PFSK-1 (cell line): ENCODE results near the gene GPC3.

Experiments used
- FOXP2 ChIP-seq: optimal IDR thresholded peaks from 2 replicates; pipeline ENCODE3; 2011; ENCODE audit warnings: borderline replicate concordance, control low read depth, inconsistent platforms; ENCODE audit not compliant: insufficient read depth; ENCODE audit errors: extremely low read length, extremely low read depth
- POLR2AphosphoS5 ChIP-seq: IDR thresholded peaks from 2 replicates; pipeline ENCODE4 v1.6.1; 2012; ENCODE audit warnings: low read depth, mild to moderate bottlenecking, control low read depth, low read length, moderate library complexity
- REST ChIP-seq, 2 experiments: IDR thresholded peaks; 2 replicates each; pipeline versions ENCODE4 v1.6.1 to v1.8.0; 2011 to 2012; ENCODE audit warnings: low read depth in 2 of 2, low read length in 2 of 2, control low read depth in 1 of 2, inconsistent platforms in 1 of 2, mild to moderate bottlenecking in 1 of 2, moderate library complexity in 1 of 2; ENCODE audit not compliant: insufficient read depth in 1 of 2
- SIN3A ChIP-seq: IDR thresholded peaks from 2 replicates; pipeline ENCODE4 v1.6.1; 2012; ENCODE audit warnings: mild to moderate bottlenecking, low read length, moderate library complexity, borderline replicate concordance; ENCODE audit not compliant: insufficient read depth
- TAF1 ChIP-seq: IDR thresholded peaks from 2 replicates; pipeline ENCODE4 v1.6.1; 2012; ENCODE audit warnings: low read length, control low read depth, borderline replicate concordance; ENCODE audit not compliant: insufficient read depth

GPC3 gene

GRCh38 chrX:133706890-133707289 is 278.5 kb downstream of the GPC3 start:
- TF ChIP-seq POLR2AphosphoS5 (no peak), SIN3A (no peak), TAF1 (no peak), REST (IDR thresholded peaks at IDR 0.05; ENCODE audit: insufficient read depth in 1 of 2, low read depth in 2 of 2, low read length in 2 of 2) (no peak), FOXP2 (no peak)

- TF ChIP-seq REST (IDR thresholded peaks at IDR 0.05; ENCODE audit: insufficient read depth in 1 of 2, low read depth in 2 of 2, low read length in 2 of 2) (no peak), POLR2AphosphoS5 (no peak), TAF1 (no peak), SIN3A (no peak), FOXP2 (no peak)
Observed at GRCh38 chrX:133702230-133702629, 283.2 kb downstream of the GPC3 start.

GRCh38 chrX:133699023-133699728 is 286.2 kb downstream of the GPC3 start:
- TF ChIP-seq SIN3A, result no peak
- TF ChIP-seq POLR2AphosphoS5, result no peak
- TF ChIP-seq TAF1, result no peak
- no peak for TF ChIP-seq REST (IDR thresholded peaks at IDR 0.05; ENCODE audit: insufficient read depth in 1 of 2, low read depth in 2 of 2, low read length in 2 of 2)
- no peak for TF ChIP-seq FOXP2

- TF ChIP-seq FOXP2 (no peak), TAF1 (no peak), SIN3A (no peak), REST (IDR thresholded peaks at IDR 0.05; ENCODE audit: insufficient read depth in 1 of 2, low read depth in 2 of 2, low read length in 2 of 2) (no peak), POLR2AphosphoS5 (no peak)
Observed at GRCh38 chrX:133698298-133698697, 287.1 kb downstream of the GPC3 start.
